Naive B cell (primary cell): ENCODE data around the gene ELAVL4. TPM values are rescaled to one million over a fixed set of nuclear protein-coding genes. Genes with fewer than 3 reads are reported as not detected.
"Not testable (repeated sequence)": the region's sequence is repeated elsewhere in the genome, so short reads cannot be mapped to it uniquely, and the experiment has no call there.

Source experiments
- ATAC-seq, 2 donors: fragments of 150-1000 bp; cut with Tn5 transposase; 2 replicates each; pipeline ENCODE4 v1.10.0; 2021; ENCODE audit warnings: low read depth in 2 of 2, mild to moderate bottlenecking in 2 of 2, moderate library complexity in 2 of 2
- DNase-seq: peaks from one replicate; pipeline ENCODE4 v3.0.0; 2022
- H3K27ac Mint-ChIP-seq, 6 donors: one replicate each; pipeline ENCODE4 v1.8.0; 2020 to 2022; ENCODE audit warnings: mild to moderate bottlenecking in 6 of 6, mixed read lengths in 6 of 6, moderate library complexity in 5 of 6, inconsistent platforms in 2 of 6
- H3K27me3 Mint-ChIP-seq, 3 donors: one replicate each; pipeline ENCODE4 v1.8.0; 2021 to 2022; ENCODE audit warnings: mixed read lengths in 3 of 3, mild to moderate bottlenecking in 1 of 3
- H3K36me3 Mint-ChIP-seq, 2 donors: one replicate each; pipeline ENCODE4 v1.8.0; 2020 to 2022; ENCODE audit warnings: mixed read lengths in 2 of 2, inconsistent platforms in 1 of 2, mild to moderate bottlenecking in 1 of 2
- H3K4me1 Mint-ChIP-seq, 3 donors: one replicate each; pipeline ENCODE4 v1.8.0; 2020 to 2022; ENCODE audit warnings: mixed read lengths in 3 of 3, inconsistent platforms in 1 of 3, mild to moderate bottlenecking in 1 of 3, moderate library complexity in 1 of 3
- H3K4me3 Mint-ChIP-seq, 8 donors: one replicate each; pipeline ENCODE4 v1.8.0; 2020 to 2022; ENCODE audit warnings: mild to moderate bottlenecking in 8 of 8, mixed read lengths in 8 of 8, moderate library complexity in 8 of 8, inconsistent platforms in 2 of 8
- H3K9me3 Mint-ChIP-seq, 7 donors: one replicate each; pipeline ENCODE4 v1.8.0; 2020 to 2022; ENCODE audit warnings: mixed read lengths in 7 of 7, mild to moderate bottlenecking in 5 of 7, inconsistent platforms in 2 of 7, moderate library complexity in 1 of 7
- polyA plus RNA-seq, 6 donors: library from polyadenylated mRNA; unstranded; fragments of 300-500 nt; fragmentation: Illumina TruSeq; gene quantifications; one replicate each; pipeline ENCODE4 v1.2.3, GENCODE V29; 2021; ENCODE audit warnings: low read depth in 6 of 6

Gene ELAVL4
- polyA plus RNA-seq, 6 donors from 2014 or later, result not detected

DNA sequence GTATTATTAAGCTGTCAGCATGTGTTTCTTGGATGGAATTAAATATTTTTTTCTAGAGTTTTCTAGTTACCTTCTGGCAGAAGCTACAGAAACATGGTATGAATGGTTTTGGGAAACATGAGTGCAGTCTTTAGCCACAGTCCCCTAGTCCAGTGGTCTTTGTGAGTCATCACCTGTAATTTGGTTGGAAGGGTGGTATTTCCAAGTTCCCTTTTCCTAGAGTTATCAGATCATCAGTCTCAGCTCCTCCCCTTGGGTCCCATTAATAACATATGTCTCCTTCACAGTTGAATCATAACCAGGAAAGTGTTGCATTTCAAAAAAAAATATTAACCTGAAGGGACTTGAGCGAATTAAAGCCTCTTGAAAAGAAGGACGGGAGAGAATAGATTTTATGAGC is 27.0 kb downstream of the ELAVL4 start:
- DNase-seq (no peak), ATAC-seq (no peak)
- H3K27me3 Mint-ChIP-seq, result peaks cover 0 to 16% (median 4%) of the 10 kb centered on the region in 3 donors
- no peaks in the 10 kb centered on the region for H3K36me3 Mint-ChIP-seq
- H3K27ac Mint-ChIP-seq, result no peak overlapping the region
- no peaks in the 10 kb centered on the region for H3K9me3 Mint-ChIP-seq
- no peaks in the 10 kb centered on the region for H3K4me1 Mint-ChIP-seq
- no peak overlapping the region for H3K4me3 Mint-ChIP-seq

GRCh38 chr1:50139339-50140181 is 30.8 kb downstream of the ELAVL4 start:
- no peaks in the 10 kb centered on the region for H3K36me3 Mint-ChIP-seq
- peaks cover 0 to 9% (median 0%) of the 10 kb centered on the region in 3 donors for H3K27me3 Mint-ChIP-seq
- no peaks in the 10 kb centered on the region for H3K9me3 Mint-ChIP-seq
- ATAC-seq (no peak), DNase-seq (no peak)
- H3K4me1 Mint-ChIP-seq, result no peaks in the 10 kb centered on the region
- H3K27ac Mint-ChIP-seq, result no peak overlapping the region
- H3K4me3 Mint-ChIP-seq, result no peak overlapping the region

DNA sequence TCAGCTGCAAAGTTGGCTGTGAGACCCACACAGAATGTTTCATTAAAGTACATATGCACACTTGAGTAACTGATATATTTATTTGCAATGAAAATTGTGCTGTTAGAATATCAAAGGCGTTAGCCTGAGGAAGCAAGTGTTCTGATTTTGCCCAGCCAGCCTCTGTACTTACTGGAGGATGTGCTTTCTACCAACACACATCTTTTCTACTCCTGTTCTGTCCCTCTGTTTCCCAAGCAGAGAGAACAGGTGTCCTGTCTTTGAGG is 31.4 kb downstream of the ELAVL4 start:
- Mint-ChIP-seq H3K36me3 (no peaks in the 10 kb centered on the region), H3K27ac (no peak overlapping the region), H3K4me1 (no peaks in the 10 kb centered on the region), H3K9me3 (no peaks in the 10 kb centered on the region), H3K27me3 (peaks cover 0 to 9% (median under 1%) of the 10 kb centered on the region in 3 donors), H3K4me3 (no peak overlapping the region)
- no peak for ATAC-seq
- no peak for DNase-seq

DNA sequence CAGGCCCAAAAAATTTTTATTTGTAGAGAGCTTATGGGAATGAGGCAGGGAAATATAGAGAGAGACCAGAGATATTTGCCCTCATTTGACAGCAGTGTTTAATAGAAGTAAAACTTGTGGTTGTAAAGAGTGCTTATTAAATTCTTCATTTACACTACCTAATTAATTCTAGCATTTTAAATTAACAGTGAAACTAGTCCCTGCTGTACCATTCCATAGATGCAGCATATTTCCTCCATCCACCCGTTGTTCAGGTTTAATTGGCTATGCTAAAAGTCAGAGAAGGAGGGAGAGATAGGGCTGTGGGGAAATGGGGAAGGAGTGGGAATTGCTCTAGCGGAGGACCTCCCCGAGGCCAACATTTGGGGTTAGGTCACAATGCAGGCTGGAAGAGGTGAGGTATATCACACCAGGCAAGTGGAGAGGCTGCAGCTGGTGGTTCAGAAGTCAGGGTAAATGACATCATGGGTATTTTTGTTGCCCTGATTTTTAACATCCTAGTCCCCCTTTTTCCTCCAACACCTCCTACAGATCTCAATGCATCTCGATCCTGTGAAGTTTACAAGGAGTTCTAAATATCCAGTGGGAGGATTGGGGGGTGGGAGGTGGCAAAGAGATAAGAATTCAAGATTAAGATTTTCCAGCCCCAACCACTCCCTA is 38.6 kb downstream of the ELAVL4 start:
- no peaks in the 10 kb centered on the region for H3K36me3 Mint-ChIP-seq
- no peak overlapping the region for H3K4me3 Mint-ChIP-seq
- H3K4me1 Mint-ChIP-seq, result no peaks in the 10 kb centered on the region
- DNase-seq (no peak), ATAC-seq (no peak)
- no peaks in the 10 kb centered on the region for H3K9me3 Mint-ChIP-seq
- no peak overlapping the region for H3K27ac Mint-ChIP-seq
- peaks cover 0 to 19% (median 6%) of the 10 kb centered on the region in 3 donors for H3K27me3 Mint-ChIP-seq

DNA sequence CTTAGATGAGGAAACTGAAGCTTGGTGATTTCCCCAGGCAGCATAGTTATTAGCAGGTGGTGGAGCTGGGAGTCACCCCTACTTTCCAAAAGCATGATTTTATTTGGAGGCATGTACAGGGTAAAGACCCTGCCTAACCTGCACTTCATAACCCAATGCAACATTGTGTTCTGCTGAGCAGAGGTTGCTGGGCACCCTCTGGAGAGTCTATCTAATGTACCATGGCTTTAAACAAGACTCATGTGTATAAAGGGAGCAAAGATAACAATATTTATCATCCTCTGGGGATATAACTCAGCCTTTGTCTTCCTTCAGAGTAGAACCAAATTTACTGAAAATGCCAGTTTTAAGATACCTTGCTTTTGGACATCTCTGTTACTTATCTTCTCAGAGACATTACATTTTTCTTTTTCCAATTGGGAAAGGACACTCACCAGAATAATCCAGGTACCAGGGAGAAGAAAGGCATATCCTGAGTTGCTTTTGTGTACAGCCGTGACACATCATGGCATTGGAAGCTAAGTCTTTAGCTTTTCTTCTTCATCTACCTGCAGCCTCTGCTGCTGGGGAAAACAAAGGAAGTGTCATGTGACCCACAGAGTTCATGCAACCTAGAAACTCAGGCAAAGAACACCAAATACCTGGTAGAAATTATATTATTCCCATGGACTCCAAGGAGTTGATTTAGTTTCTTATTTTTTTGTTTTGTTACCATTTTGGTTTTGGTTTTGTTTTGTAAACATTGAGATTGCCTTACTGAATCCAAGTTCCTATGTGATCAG is 39.6 kb downstream of the ELAVL4 start:
- Mint-ChIP-seq H3K36me3 (no peaks in the 10 kb centered on the region), H3K9me3 (no peaks in the 10 kb centered on the region), H3K27me3 (peaks cover 0 to 19% (median 6%) of the 10 kb centered on the region in 3 donors), H3K4me3 (no peak overlapping the region), H3K27ac (no peak overlapping the region), H3K4me1 (no peaks in the 10 kb centered on the region)
- DNase-seq (no peak), ATAC-seq (no peak)

- no peak for ATAC-seq
Observed at GRCh38 chr1:50152236-50152635, 43.5 kb downstream of the ELAVL4 start.

DNA sequence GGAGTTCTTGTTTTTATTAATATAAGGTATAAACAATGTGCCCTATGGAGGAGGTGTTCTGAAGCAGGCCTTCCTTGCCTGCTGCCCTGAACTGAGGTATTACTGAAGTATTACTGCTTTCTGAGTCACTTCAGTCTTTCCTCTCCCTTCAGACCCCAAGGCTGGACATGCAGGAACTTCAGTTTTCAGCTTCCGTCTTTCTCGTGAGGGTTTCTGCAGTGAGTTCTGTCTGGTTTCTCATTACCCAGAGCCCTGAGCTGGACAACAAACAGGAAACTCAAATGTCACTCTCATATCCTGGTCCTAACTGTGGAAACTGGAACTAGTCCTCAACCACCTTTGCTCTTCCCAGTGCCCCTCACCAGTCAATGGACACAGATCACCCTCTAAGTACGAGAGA is 46.8 kb downstream of the ELAVL4 start:
- Mint-ChIP-seq H3K4me3 (no peak overlapping the region), H3K27ac (no peak overlapping the region), H3K4me1 (no peaks in the 10 kb centered on the region), H3K36me3 (no peaks in the 10 kb centered on the region), H3K27me3 (peaks cover 0 to 10% (median 0%) of the 10 kb centered on the region in 3 donors), H3K9me3 (no peaks in the 10 kb centered on the region)
- ATAC-seq, result no peak
- no peak for DNase-seq

More at GRCh38 chr1:50152236-50152635, 43.5 kb downstream of the ELAVL4 start:
- Mint-ChIP-seq H3K4me1 (no peaks in the 10 kb centered on the region), H3K9me3 (no peaks in the 10 kb centered on the region), H3K27ac (no peak overlapping the region), H3K36me3 (no peaks in the 10 kb centered on the region), H3K27me3 (peaks cover 0 to 15% (median 0%) of the 10 kb centered on the region in 3 donors), H3K4me3 (no peak overlapping the region)
- no peak for DNase-seq

GRCh38 chr1:50156241-50157010 is 47.7 kb downstream of the ELAVL4 start:
- DNase-seq (no peak), ATAC-seq (no peak)
- Mint-ChIP-seq H3K27ac (no peak overlapping the region), H3K9me3 (no peaks in the 10 kb centered on the region), H3K36me3 (no peaks in the 10 kb centered on the region), H3K4me1 (no peaks in the 10 kb centered on the region), H3K27me3 (peaks cover 0 to 9% (median 0%) of the 10 kb centered on the region in 3 donors), H3K4me3 (no peak overlapping the region)

DNA sequence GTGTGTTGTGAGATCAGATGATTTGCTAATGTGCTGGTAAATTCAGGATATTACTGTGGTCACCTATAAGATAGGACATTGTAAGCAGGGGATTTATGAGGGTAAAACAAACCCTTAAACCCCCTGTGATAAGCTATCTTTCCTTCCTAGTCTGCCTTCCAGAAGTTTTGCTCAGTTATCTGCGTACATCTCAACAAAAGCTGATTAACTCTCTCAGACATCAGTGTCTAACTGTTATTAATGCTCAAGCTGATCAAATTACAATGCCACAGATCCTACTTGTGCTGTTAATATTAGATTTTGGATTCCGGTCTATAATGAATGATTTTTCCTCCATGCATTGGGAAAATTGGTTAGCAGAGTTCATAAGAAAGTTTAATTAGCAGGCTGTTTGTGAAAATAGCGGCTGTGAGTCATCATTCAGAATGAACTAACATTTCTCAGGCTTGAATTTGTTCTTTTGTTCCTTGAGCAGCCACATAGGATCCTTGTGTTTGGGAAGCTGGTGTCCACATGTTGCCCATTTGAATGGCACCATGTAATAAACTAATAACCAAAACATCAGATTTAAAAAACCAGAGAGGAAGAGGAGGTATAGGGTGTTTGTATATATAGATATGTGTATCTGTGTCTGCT is 48.7 kb downstream of the ELAVL4 start:
- ATAC-seq, result no peak

DNA sequence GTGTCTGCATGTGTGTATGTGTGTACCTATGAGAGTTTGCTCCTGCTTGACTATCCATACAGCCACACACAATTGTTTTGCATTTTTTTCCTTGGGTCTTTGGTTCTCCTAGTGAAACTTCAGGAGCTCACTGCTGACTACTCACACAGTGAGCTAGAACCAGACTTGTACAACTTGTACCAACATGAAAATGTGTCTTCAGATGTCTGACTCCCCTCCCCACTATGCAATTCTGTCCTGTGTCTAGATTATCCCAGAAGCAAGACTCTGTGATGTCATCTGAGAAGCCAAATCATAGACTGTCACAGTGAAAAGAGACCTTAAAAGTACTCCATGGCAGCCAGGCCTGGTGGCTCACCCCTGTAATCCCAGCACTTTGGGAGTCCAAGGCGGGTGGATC is 49.7 kb downstream of the ELAVL4 start:
- Mint-ChIP-seq H3K27ac (no peak overlapping the region), H3K4me3 (no peak overlapping the region), H3K9me3 (no peaks in the 10 kb centered on the region), H3K27me3 (no peaks in the 10 kb centered on the region), H3K4me1 (no peaks in the 10 kb centered on the region), H3K36me3 (no peaks in the 10 kb centered on the region)
- DNase-seq, result no peak
- no peak for ATAC-seq

More for the DNA sequence above, 48.7 kb downstream of the ELAVL4 start:
- H3K27ac Mint-ChIP-seq, result no peak overlapping the region
- no peaks in the 10 kb centered on the region for H3K36me3 Mint-ChIP-seq
- no peak overlapping the region for H3K4me3 Mint-ChIP-seq
- H3K27me3 Mint-ChIP-seq, result no peaks in the 10 kb centered on the region
- no peaks in the 10 kb centered on the region for H3K4me1 Mint-ChIP-seq
- no peak for DNase-seq
- H3K9me3 Mint-ChIP-seq, result no peaks in the 10 kb centered on the region

- Mint-ChIP-seq H3K27ac (no peak overlapping the region), H3K36me3 (no peaks in the 10 kb centered on the region), H3K4me3 (peak overlapping the region in 1 of 8 donors; percentile 38), H3K27me3 (no peaks in the 10 kb centered on the region), H3K4me1 (no peaks in the 10 kb centered on the region), H3K9me3 (peaks cover 0 to 1% (median 0%) of the 10 kb centered on the region in 7 donors)
- ATAC-seq (no peak), DNase-seq (no peak)
Observed at GRCh38 chr1:50163680-50164079, 55.0 kb downstream of the ELAVL4 start.

DNA sequence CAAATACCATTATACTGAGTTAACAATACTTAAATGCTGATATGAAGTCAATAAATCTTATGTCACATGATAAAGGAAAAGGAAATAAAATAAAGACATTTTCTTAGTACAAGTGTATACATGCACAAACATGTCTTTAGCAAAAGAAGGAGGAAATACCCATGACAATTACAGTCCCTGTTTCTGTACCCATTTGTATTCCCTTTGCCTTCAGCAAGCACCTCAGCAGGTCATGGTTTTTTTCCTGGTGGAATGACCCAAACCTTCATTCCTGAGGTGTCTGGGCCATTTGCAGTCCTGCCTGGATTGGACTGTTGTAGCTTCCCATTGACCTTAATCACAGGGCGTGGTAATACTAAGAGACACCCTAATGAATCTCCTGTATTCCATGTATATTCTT is 57.6 kb downstream of the ELAVL4 start:
- H3K27me3 Mint-ChIP-seq, H3K4me1 Mint-ChIP-seq, H3K27ac Mint-ChIP-seq, H3K9me3 Mint-ChIP-seq, DNase-seq, ATAC-seq, H3K36me3 Mint-ChIP-seq, H3K4me3 Mint-ChIP-seq: not testable (repeated sequence)

- Mint-ChIP-seq H3K4me3 (no peak overlapping the region), H3K27me3 (peaks cover 0 to 6% (median 4%) of the 10 kb centered on the region in 3 donors), H3K9me3 (peaks cover 0 to 1% (median 0%) of the 10 kb centered on the region in 7 donors), H3K36me3 (no peaks in the 10 kb centered on the region), H3K27ac (no peak overlapping the region), H3K4me1 (no peaks in the 10 kb centered on the region)
- no peak for ATAC-seq
- DNase-seq, result no peak
Observed at GRCh38 chr1:50172299-50172698, 63.6 kb downstream of the ELAVL4 start.
